ENCODE results near the gene COG5. TPM values are rescaled to one million over a fixed set of nuclear protein-coding genes. Genes with fewer than 3 reads are reported as not detected.

Gene COG5
- total and polyA plus RNA-seq, 9 of the 15 experiments (the other 6 are each of a cell fraction or from before 2014, with no cell fraction given): 15.3 to 75.1 (median 56.4) TPM

DNA sequence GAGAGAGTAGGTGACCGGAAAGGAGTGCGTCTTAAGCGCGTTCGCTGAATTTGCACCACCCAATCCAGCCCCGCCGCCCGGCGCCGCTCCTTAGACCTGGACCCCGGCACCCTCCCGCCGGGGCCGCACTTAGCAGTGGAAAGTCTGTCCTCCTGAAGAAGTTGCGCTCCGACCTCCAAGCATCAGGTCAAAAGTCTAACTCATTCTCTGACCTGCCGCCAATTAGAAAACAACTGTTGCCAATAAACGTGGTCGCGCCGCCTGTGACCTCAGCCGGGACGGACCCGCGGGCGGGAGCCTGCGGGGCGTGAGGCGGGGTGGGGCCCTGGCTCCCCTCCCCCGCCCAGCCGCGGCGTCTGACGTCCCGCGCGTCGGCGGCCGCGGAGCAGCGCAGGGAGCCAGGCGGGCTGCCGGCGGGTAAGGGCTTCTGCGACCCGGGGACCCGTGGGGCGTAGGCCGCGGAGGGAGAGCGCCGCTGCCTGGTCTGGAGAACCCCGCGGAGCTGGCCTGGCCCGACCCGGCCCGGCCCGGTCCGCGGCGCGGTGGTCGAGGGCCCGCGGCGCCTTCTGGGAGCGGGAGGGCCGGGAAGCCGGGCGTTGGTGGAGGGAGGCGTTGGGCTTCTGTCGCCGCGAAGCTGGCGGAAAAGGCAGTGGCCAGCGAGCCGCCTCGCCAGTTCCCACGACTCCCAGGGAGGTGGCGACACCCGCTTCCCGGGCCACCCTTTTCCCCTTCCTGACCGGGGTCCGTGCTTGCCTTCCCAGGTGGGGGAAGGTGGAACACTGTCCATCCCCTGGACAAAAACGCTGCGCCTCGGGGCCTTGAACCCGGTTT, 16.4 kb upstream of the COG5 start, which contains the start of gene BCAP29 (continued):
- TF ChIP-seq BMI1 (IDR thresholded peaks at IDR 0.05; ENCODE audit: low read length) (no peak), PRMT5 (CRISPR knock-in tag; IDR thresholded peaks at IDR 0.05) (no peak), KAT8 (IDR thresholded peaks at IDR 0.05; ENCODE audit: low read depth) (no peak), EP400 (IDR thresholded peaks at IDR 0.05) (peak; percentile 87), ZNF121 (CRISPR knock-in tag; conservative IDR thresholded peaks at IDR 0.05) (no peak), ZNF408 (CRISPR knock-in tag; IDR thresholded peaks at IDR 0.05; ENCODE audit: low read depth) (no peak), ZNF695 (CRISPR knock-in tag; IDR thresholded peaks at IDR 0.05) (peak; percentile 42; the same call in 1 of the 2 replicates), ATF2 (CRISPR knock-in tag; IDR thresholded peaks at IDR 0.05) (0 out of 2 replicates have a peak, but pooled peaks have one; percentile 19), CHCHD3 (CRISPR knock-in tag; IDR thresholded peaks at IDR 0.05) (no peak), WHSC1 (IDR thresholded peaks at IDR 0.05; ENCODE audit: low read length) (no peak), ETV5 (CRISPR knock-in tag; IDR thresholded peaks at IDR 0.05; ENCODE audit: low read depth) (peak; percentile 91), ZNF175 (CRISPR knock-in tag; IDR thresholded peaks at IDR 0.05; ENCODE audit: low read depth) (peak; percentile 83), SMARCA4 (IDR thresholded peaks at IDR 0.05) (peak; percentile 59; the same call in 1 of the 2 replicates), ZNF280B (CRISPR knock-in tag; IDR thresholded peaks at IDR 0.05) (no peak)
- TF ChIP-seq, protein P1, sequence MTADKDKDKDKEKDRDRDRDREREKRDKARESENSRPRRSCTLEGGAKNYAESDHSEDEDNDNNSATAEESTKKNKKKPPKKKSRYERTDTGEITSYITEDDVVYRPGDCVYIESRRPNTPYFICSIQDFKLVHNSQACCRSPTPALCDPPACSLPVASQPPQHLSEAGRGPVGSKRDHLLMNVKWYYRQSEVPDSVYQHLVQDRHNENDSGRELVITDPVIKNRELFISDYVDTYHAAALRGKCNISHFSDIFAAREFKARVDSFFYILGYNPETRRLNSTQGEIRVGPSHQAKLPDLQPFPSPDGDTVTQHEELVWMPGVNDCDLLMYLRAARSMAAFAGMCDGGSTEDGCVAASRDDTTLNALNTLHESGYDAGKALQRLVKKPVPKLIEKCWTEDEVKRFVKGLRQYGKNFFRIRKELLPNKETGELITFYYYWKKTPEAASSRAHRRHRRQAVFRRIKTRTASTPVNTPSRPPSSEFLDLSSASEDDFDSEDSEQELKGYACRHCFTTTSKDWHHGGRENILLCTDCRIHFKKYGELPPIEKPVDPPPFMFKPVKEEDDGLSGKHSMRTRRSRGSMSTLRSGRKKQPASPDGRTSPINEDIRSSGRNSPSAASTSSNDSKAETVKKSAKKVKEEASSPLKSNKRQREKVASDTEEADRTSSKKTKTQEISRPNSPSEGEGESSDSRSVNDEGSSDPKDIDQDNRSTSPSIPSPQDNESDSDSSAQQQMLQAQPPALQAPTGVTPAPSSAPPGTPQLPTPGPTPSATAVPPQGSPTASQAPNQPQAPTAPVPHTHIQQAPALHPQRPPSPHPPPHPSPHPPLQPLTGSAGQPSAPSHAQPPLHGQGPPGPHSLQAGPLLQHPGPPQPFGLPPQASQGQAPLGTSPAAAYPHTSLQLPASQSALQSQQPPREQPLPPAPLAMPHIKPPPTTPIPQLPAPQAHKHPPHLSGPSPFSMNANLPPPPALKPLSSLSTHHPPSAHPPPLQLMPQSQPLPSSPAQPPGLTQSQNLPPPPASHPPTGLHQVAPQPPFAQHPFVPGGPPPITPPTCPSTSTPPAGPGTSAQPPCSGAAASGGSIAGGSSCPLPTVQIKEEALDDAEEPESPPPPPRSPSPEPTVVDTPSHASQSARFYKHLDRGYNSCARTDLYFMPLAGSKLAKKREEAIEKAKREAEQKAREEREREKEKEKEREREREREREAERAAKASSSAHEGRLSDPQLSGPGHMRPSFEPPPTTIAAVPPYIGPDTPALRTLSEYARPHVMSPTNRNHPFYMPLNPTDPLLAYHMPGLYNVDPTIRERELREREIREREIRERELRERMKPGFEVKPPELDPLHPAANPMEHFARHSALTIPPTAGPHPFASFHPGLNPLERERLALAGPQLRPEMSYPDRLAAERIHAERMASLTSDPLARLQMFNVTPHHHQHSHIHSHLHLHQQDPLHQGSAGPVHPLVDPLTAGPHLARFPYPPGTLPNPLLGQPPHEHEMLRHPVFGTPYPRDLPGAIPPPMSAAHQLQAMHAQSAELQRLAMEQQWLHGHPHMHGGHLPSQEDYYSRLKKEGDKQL (CRISPR knock-in tag; IDR thresholded peaks at IDR 0.05; ENCODE audit: borderline replicate concordance): no peak
- TF ChIP-seq, protein P2, sequence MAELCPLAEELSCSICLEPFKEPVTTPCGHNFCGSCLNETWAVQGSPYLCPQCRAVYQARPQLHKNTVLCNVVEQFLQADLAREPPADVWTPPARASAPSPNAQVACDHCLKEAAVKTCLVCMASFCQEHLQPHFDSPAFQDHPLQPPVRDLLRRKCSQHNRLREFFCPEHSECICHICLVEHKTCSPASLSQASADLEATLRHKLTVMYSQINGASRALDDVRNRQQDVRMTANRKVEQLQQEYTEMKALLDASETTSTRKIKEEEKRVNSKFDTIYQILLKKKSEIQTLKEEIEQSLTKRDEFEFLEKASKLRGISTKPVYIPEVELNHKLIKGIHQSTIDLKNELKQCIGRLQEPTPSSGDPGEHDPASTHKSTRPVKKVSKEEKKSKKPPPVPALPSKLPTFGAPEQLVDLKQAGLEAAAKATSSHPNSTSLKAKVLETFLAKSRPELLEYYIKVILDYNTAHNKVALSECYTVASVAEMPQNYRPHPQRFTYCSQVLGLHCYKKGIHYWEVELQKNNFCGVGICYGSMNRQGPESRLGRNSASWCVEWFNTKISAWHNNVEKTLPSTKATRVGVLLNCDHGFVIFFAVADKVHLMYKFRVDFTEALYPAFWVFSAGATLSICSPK (IDR thresholded peaks at IDR 0.05; ENCODE audit: borderline replicate concordance): 0 out of 2 replicates have a peak, but pooled peaks have one; percentile 46
- TF ChIP-seq, protein P3, sequence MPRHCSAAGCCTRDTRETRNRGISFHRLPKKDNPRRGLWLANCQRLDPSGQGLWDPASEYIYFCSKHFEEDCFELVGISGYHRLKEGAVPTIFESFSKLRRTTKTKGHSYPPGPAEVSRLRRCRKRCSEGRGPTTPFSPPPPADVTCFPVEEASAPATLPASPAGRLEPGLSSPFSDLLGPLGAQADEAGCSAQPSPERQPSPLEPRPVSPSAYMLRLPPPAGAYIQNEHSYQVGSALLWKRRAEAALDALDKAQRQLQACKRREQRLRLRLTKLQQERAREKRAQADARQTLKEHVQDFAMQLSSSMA (CRISPR knock-in tag; IDR thresholded peaks at IDR 0.05): peak; percentile 63; the same call in 1 of the 2 replicates
